Measurements from ENCODE around the gene LDAH. TPM values are rescaled to one million over a fixed set of nuclear protein-coding genes. Genes with fewer than 3 reads are reported as not detected.

The LDAH gene
- total and polyA plus RNA-seq, 2 experiments from 2014 or later, result 12.1 to 37.5 TPM

GRCh38 chr2:20724500-20725053 lies 98.3 kb downstream of the LDAH start (continued):
- TF ChIP-seq, protein P1, sequence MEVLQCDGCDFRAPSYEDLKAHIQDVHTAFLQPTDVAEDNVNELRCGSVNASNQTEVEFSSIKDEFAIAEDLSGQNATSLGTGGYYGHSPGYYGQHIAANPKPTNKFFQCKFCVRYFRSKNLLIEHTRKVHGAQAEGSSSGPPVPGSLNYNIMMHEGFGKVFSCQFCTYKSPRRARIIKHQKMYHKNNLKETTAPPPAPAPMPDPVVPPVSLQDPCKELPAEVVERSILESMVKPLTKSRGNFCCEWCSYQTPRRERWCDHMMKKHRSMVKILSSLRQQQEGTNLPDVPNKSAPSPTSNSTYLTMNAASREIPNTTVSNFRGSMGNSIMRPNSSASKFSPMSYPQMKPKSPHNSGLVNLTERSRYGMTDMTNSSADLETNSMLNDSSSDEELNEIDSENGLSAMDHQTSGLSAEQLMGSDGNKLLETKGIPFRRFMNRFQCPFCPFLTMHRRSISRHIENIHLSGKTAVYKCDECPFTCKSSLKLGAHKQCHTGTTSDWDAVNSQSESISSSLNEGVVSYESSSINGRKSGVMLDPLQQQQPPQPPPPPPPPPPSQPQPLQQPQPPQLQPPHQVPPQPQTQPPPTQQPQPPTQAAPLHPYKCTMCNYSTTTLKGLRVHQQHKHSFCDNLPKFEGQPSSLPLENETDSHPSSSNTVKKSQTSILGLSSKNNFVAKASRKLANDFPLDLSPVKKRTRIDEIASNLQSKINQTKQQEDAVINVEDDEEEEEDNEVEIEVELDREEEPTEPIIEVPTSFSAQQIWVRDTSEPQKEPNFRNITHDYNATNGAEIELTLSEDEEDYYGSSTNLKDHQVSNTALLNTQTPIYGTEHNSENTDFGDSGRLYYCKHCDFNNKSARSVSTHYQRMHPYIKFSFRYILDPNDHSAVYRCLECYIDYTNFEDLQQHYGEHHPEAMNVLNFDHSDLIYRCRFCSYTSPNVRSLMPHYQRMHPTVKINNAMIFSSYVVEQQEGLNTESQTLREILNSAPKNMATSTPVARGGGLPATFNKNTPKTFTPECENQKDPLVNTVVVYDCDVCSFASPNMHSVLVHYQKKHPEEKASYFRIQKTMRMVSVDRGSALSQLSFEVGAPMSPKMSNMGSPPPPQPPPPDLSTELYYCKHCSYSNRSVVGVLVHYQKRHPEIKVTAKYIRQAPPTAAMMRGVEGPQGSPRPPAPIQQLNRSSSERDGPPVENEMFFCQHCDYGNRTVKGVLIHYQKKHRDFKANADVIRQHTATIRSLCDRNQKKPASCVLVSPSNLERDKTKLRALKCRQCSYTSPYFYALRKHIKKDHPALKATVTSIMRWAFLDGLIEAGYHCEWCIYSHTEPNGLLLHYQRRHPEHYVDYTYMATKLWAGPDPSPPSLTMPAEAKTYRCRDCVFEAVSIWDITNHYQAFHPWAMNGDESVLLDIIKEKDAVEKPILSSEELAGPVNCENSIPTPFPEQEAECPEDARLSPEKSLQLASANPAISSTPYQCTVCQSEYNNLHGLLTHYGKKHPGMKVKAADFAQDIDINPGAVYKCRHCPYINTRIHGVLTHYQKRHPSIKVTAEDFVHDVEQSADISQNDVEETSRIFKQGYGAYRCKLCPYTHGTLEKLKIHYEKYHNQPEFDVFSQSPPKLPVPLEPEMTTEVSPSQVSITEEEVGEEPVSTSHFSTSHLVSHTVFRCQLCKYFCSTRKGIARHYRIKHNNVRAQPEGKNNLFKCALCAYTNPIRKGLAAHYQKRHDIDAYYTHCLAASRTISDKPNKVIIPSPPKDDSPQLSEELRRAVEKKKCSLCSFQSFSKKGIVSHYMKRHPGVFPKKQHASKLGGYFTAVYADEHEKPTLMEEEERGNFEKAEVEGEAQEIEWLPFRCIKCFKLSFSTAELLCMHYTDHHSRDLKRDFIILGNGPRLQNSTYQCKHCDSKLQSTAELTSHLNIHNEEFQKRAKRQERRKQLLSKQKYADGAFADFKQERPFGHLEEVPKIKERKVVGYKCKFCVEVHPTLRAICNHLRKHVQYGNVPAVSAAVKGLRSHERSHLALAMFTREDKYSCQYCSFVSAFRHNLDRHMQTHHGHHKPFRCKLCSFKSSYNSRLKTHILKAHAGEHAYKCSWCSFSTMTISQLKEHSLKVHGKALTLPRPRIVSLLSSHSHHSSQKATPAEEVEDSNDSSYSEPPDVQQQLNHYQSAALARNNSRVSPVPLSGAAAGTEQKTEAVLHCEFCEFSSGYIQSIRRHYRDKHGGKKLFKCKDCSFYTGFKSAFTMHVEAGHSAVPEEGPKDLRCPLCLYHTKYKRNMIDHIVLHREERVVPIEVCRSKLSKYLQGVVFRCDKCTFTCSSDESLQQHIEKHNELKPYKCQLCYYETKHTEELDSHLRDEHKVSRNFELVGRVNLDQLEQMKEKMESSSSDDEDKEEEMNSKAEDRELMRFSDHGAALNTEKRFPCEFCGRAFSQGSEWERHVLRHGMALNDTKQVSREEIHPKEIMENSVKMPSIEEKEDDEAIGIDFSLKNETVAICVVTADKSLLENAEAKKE (CRISPR knock-in tag; IDR thresholded peaks at IDR 0.05), result no peak
- no peak for TF ChIP-seq REST (IDR thresholded peaks at IDR 0.05; ENCODE audit: unreplicated experiment)

- Histone ChIP-seq H3K36me3 (ENCODE audit: insufficient read depth) (no peaks in the 10 kb centered on the region), H3K9me2 (ENCODE audit: insufficient read depth) (no peaks in the 10 kb centered on the region), H3K79me2 (replicated peaks; ENCODE audit: insufficient read depth) (peaks cover 6% of the 10 kb centered on the region; the same call in 1 of the 2 replicates), H3K27ac (ENCODE audit: low read depth) (no peak overlapping the region), H3K4me3 (no peak overlapping the region), H3K4me1 (ENCODE audit: insufficient read depth) (no peaks in the 10 kb centered on the region), H4K20me1 (replicated peaks; ENCODE audit: insufficient read depth) (no peaks in the 10 kb centered on the region), H2AFZ (no peak overlapping the region), H3F3A (replicated peaks; ENCODE audit: low read depth) (no peaks in the 10 kb centered on the region), H3K4me2 (no peak overlapping the region), H3K27me3 (ENCODE audit: insufficient read depth) (no peaks in the 10 kb centered on the region)
- Mint-ChIP-seq H3K36me3 (ENCODE audit: low read depth) (no peaks in the 10 kb centered on the region), H3K9me3 (no peaks in the 10 kb centered on the region), H3K27me3 (ENCODE audit: insufficient read depth, low read depth, poor library complexity) (no peaks in the 10 kb centered on the region), H3K27ac (no peak overlapping the region), H3K4me3 (no peak overlapping the region), H3K4me1 (no peaks in the 10 kb centered on the region; the same call in 2 of the 3 replicates)
- ATAC-seq (no peak), DNase-seq (ENCODE audit: low spot score) (no peak)
- TF ChIP-seq CREB1 (CRISPR knock-in tag; IDR thresholded peaks at IDR 0.05; ENCODE audit: low read depth), result no peak
- TF ChIP-seq ZNF114 (CRISPR knock-in tag; IDR thresholded peaks at IDR 0.05), result no peak
- TF ChIP-seq CTCF (conservative IDR thresholded peaks at IDR 0.05; ENCODE audit: low read depth in 2 of 2), result no peak
- no peak for TF ChIP-seq NANOG (IDR thresholded peaks at IDR 0.05; ENCODE audit: borderline replicate concordance)
- TF ChIP-seq ZNF331 (CRISPR knock-in tag; IDR thresholded peaks at IDR 0.05; ENCODE audit: low read depth), result no peak
- no peak for TF ChIP-seq JUNB (IDR thresholded peaks at IDR 0.05; ENCODE audit: unreplicated experiment)
Measured at GRCh38 chr2:20723543-20723942, 99.4 kb downstream of the LDAH start.

All from GM23338 (cell line).